ENCODE measurements around the gene PBOV1.
"Not testable (repeated sequence)": the region's sequence is repeated elsewhere in the genome, so short reads cannot be mapped to it uniquely, and the experiment has no call there.

PBOV1 gene

GRCh38 chr6:138235693-138236092, 17.4 kb upstream of the PBOV1 start:
- no peak for DNase-seq

- no peak for DNase-seq
Observed at GRCh38 chr6:138235205-138235604, 16.9 kb upstream of the PBOV1 start.

- no peak for DNase-seq
Observed at GRCh38 chr6:138234363-138234762, 16.1 kb upstream of the PBOV1 start.

- no peak for DNase-seq
Observed at GRCh38 chr6:138231381-138231886, 13.1 kb upstream of the PBOV1 start.

- no peak for DNase-seq
Observed at GRCh38 chr6:138230759-138231380, 12.6 kb upstream of the PBOV1 start.

- no peak for DNase-seq
Observed at GRCh38 chr6:138230221-138230620, 11.9 kb upstream of the PBOV1 start.

- no peak for DNase-seq
Observed at GRCh38 chr6:138229663-138230179, 11.4 kb upstream of the PBOV1 start.

GRCh38 chr6:138229072-138229471, 10.8 kb upstream of the PBOV1 start:
- DNase-seq: no peak

- DNase-seq: no peak
Observed at GRCh38 chr6:138227316-138227781, 9.1 kb upstream of the PBOV1 start.

- DNase-seq: no peak
Observed at GRCh38 chr6:138226700-138227315, 8.5 kb upstream of the PBOV1 start.

- no peak for DNase-seq
Observed at GRCh38 chr6:138225953-138226352, 7.7 kb upstream of the PBOV1 start.

GRCh38 chr6:138222901-138223546, 4.7 kb upstream of the PBOV1 start:
- DNase-seq: no peak

- no peak for DNase-seq
Observed at GRCh38 chr6:138219901-138220300, 1.6 kb upstream of the PBOV1 start.

- no peak for DNase-seq
Observed at GRCh38 chr6:138219398-138219797, 1.1 kb upstream of the PBOV1 start.

- DNase-seq: no peak
Observed at GRCh38 chr6:138215093-138215782, 3.1 kb downstream of the PBOV1 start.

GRCh38 chr6:138212530-138212929, 5.8 kb downstream of the PBOV1 start:
- DNase-seq: not testable (repeated sequence)

- no peak for DNase-seq
Observed at GRCh38 chr6:138211601-138212000, 6.7 kb downstream of the PBOV1 start.

- no peak for DNase-seq
Observed at GRCh38 chr6:138211048-138211581, 7.2 kb downstream of the PBOV1 start.

GRCh38 chr6:138206862-138207261, 11.4 kb downstream of the PBOV1 start:
- no peak for DNase-seq

- DNase-seq: no peak
Observed at GRCh38 chr6:138205437-138206094, 12.7 kb downstream of the PBOV1 start.

GRCh38 chr6:138204792-138205384, 13.4 kb downstream of the PBOV1 start:
- no peak for DNase-seq

GRCh38 chr6:138204303-138204702, 14.0 kb downstream of the PBOV1 start:
- DNase-seq: no peak

Measured in hematopoietic multipotent progenitor cell treated with erythropoietin and hydrocortisone succinate and interleukin-3 and kit ligand, for 4 days (in vitro differentiated cells).